GM10248 (cell line): ENCODE measurements around the gene CMKLR1.

Source experiments
- CTCF ChIA-PET: fragments of 300-600 bp; sonication (Branson Sonifier 250); formaldehyde crosslinking; extraction: SDS; loops from one replicate; lab custom pipeline; 2021; ENCODE audit warnings: antibody characterized with exemption; lab: Yijun Ruan, JAX
- POLR2A ChIA-PET: fragments of 350-650 bp; sonication (Branson Sonifier 250); formaldehyde crosslinking; extraction: SDS; loops from one replicate; lab custom pipeline; 2020; ENCODE audit warnings: antibody characterized with exemption; lab: Yijun Ruan, JAX
- DNase-seq: peaks from one replicate; pipeline ENCODE4 v3.0.0; 2012; ENCODE audit errors: extremely low spot score
- TF ChIP-seq, protein P1 (sequence below): IDR thresholded peaks from 2 replicates; pipeline ENCODE4 v1.5.1; 2012; ENCODE audit warnings: mild to moderate bottlenecking, low read depth; ENCODE audit errors: extremely low read depth, missing control alignments, control extremely low read depth

The CMKLR1 gene

GRCh38 chr12:108350511-108350910 lies 11.4 kb upstream of the CMKLR1 start:
- POLR2A ChIA-PET = no interaction called here
- TF ChIP-seq, protein P1, sequence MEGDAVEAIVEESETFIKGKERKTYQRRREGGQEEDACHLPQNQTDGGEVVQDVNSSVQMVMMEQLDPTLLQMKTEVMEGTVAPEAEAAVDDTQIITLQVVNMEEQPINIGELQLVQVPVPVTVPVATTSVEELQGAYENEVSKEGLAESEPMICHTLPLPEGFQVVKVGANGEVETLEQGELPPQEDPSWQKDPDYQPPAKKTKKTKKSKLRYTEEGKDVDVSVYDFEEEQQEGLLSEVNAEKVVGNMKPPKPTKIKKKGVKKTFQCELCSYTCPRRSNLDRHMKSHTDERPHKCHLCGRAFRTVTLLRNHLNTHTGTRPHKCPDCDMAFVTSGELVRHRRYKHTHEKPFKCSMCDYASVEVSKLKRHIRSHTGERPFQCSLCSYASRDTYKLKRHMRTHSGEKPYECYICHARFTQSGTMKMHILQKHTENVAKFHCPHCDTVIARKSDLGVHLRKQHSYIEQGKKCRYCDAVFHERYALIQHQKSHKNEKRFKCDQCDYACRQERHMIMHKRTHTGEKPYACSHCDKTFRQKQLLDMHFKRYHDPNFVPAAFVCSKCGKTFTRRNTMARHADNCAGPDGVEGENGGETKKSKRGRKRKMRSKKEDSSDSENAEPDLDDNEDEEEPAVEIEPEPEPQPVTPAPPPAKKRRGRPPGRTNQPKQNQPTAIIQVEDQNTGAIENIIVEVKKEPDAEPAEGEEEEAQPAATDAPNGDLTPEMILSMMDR = no peak
- no peak for DNase-seq
- CTCF ChIA-PET = interaction anchor here (0.9 kb wide), 1 partner anchor 78 kb away, joined by 3 read pairs; no protein-coding TSS in a partner anchor

DNA sequence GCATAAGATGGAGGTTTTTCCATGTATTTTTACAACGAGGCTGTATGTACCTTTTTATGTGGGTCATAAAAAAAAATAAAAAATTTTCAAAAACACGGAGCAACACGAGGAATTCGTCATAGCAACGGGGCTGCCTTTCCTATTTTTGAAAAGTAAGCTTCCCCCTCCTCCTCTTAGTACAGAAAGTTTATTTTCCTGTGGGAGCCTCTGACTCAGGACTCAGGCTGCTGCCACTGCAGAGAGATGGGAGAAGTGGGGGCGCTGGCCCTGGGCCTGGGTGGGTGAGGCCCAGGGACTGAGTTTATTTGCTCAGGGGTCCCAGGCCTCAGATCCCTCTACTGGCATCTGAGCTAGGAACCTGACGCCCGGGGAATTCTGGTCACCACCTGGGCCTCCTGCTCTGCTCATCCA lies 10.2 kb upstream of the CMKLR1 start:
- CTCF ChIA-PET = interaction anchor here (0.7 kb wide), 1 partner anchor 11 kb away, joined by 4 read pairs; no protein-coding TSS in a partner anchor
- TF ChIP-seq, protein P1 = no peak
- no peak for DNase-seq
- POLR2A ChIA-PET = no interaction called here

DNA sequence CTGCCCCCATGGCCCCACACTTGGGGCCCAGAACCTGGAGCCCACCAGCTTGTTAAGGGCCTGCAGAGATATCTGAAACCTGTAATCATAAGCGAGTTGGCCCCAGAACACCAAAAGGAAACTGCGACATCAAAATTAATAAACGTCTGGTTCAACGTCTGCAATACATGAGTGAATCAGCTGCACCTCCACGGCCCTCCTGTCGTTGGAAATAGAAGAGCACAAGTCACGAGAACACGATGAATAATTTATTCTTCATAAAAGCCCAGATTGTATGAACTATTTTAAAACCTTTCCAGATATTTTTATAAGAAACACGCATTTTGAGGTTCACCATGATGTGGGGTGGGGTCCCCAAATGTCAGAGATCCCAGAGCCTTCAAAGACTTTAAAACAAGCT lies 9.7 kb upstream of the CMKLR1 start:
- TF ChIP-seq, protein P1 = no peak
- CTCF ChIA-PET = no interaction called here
- no peak for DNase-seq
- POLR2A ChIA-PET = no interaction called here

- TF ChIP-seq, protein P1 = no peak
- CTCF ChIA-PET = interaction anchor here (0.9 to 3.3 kb wide), 2 partner anchors 12 to 19 kb away, joined by 3 to 18 read pairs; no protein-coding TSS in a partner anchor
- POLR2A ChIA-PET = no interaction called here
- no peak for DNase-seq
These were observed 7.9 kb upstream of the CMKLR1 start for GRCh38 chr12:108346727-108347710.

DNA sequence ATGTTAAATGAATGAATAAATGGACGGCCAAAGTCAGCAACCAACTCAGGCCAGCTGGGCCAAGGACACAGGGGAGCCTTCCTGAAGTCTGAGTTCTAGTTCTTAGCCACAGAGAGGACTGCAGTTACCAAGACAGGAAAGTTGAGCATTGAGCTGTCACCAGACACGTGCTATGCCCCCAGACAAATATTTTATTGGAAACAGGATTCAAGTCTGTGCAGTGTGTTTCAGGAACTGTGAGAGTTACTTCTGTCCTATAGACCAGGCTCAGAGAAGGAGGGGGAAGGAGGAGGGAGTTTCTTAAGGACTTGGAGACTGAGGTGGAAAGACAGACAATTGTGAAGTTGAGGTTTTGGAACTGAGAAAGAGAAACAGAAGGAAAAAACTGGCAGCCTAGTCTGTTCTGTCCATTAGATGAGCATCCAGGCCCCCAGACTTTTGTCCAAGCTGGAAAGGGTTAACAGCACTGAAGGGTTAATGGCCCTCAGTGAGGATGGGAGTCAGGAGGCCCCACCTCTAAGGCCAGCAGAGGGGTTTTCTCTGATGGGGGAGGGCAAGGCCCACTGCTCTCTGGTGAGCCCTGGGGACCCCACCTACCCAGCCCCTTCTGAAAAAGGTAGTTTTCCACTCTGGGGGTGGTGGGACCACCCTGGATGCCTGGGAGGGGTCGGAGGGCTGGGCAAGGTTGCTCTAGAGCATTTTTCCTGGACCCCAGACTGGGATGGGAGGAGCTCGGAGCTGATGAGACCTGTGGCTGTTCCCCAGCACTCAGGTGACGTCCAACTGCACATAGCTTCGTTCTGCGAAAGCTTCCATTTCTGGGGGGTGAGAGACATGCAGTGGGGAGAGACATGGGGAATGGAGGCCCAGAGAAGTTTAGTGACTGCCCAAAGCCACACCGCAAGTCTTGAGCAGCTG lies 6.9 kb upstream of the CMKLR1 start:
- ChIA-PET POLR2A (no interaction called here), CTCF (interaction anchor here (0.9 to 3.3 kb wide), 3 partner anchors 11 to 22 kb away, joined by 3 to 18 read pairs (median 3); no protein-coding TSS in a partner anchor)

More for the DNA sequence above, 6.9 kb upstream of the CMKLR1 start:
- DNase-seq = no peak
- TF ChIP-seq, protein P1 = no peak
